ENCODE measurements around the gene KLHL29. TPM values are rescaled to one million over a fixed set of nuclear protein-coding genes. Genes with fewer than 3 reads are reported as not detected.

Gene KLHL29
- total RNA-seq, 1 experiment from 2014 or later = 2.4 TPM

DNA sequence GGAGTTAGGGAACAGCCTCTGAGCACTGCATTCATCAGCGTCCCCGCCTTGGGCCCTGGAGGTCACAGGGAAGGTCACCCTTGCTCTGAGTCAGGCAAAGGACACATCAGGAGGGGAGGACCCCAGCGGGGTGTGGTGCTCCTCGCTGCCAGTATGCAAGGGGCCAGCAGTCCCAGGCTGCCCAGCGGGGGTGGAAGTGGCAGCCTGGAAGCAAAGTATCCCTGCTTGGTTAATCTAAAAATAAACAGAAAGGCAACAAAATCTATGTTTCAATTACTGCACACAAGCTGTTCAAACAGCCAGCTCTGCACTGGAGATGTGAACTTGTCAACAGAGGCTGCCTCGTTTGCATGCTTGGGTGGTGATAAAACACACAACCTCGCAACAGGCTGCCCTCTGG lies 164.1 kb downstream of the KLHL29 start:
- no peak overlapping the region for H2AFZ ChIP-seq (ENCODE audit: low read length)
- H3K4me1 ChIP-seq (ENCODE audit: insufficient read depth, low read length) = no peaks in the 10 kb centered on the region
- H3K79me1 ChIP-seq (ENCODE audit: insufficient read depth, low read depth, low read length, poor library complexity, severe bottlenecking) = no peaks in the 10 kb centered on the region
- WGBS (ENCODE audit: extremely low coverage, insufficient read length, low lambda C conversion rate) = no CpG with 5 or more reads among the region's 7 CpGs
- H2BK20ac ChIP-seq (ENCODE audit: low read depth, low read length, poor library complexity, severe bottlenecking) = no peak overlapping the region
- H3K36me3 Mint-ChIP-seq (ENCODE audit: insufficient read depth in 1 of 3, low read depth in 3 of 3) = no peaks in the 10 kb centered on the region; a peak in 1 of 7 replicates
- no peak overlapping the region for H3K23ac ChIP-seq (ENCODE audit: insufficient read length, low read depth, low read length)
- H3K9ac ChIP-seq (ENCODE audit: extremely low read depth, insufficient read length, low read length) = no peak overlapping the region
- no peaks in the 10 kb centered on the region for H3K9me3 Mint-ChIP-seq
- TF ChIP-seq, protein P1, sequence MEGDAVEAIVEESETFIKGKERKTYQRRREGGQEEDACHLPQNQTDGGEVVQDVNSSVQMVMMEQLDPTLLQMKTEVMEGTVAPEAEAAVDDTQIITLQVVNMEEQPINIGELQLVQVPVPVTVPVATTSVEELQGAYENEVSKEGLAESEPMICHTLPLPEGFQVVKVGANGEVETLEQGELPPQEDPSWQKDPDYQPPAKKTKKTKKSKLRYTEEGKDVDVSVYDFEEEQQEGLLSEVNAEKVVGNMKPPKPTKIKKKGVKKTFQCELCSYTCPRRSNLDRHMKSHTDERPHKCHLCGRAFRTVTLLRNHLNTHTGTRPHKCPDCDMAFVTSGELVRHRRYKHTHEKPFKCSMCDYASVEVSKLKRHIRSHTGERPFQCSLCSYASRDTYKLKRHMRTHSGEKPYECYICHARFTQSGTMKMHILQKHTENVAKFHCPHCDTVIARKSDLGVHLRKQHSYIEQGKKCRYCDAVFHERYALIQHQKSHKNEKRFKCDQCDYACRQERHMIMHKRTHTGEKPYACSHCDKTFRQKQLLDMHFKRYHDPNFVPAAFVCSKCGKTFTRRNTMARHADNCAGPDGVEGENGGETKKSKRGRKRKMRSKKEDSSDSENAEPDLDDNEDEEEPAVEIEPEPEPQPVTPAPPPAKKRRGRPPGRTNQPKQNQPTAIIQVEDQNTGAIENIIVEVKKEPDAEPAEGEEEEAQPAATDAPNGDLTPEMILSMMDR (conservative IDR thresholded peaks at IDR 0.05) = no peak
- no peak overlapping the region for H2BK120ac ChIP-seq (ENCODE audit: low read depth, low read length, poor library complexity, severe bottlenecking)
- no peak overlapping the region for H3K27ac Mint-ChIP-seq
- H3K56ac ChIP-seq (ENCODE audit: insufficient read length, low read depth, low read length) = no peak overlapping the region
- no peak overlapping the region for H4K91ac ChIP-seq (ENCODE audit: insufficient read length, low read depth, low read length)
- no peak overlapping the region for H3K27ac ChIP-seq (ENCODE audit: insufficient read length, low read depth, low read length)
- H3K27me3 Mint-ChIP-seq (ENCODE audit: low read depth) = no peaks in the 10 kb centered on the region; the same call in 1 of the 2 replicates
- no peaks in the 10 kb centered on the region for H3K79me2 ChIP-seq (ENCODE audit: insufficient read depth, low read length)
- no peak overlapping the region for H2BK15ac ChIP-seq (ENCODE audit: low read depth, low read length)
- no peaks in the 10 kb centered on the region for H4K20me1 ChIP-seq (ENCODE audit: control insufficient read depth, insufficient read depth, insufficient read length)
- H3K18ac ChIP-seq (ENCODE audit: insufficient read length, low read depth, low read length) = no peak overlapping the region
- H2BK5ac ChIP-seq (ENCODE audit: insufficient read length, low read length) = no peak overlapping the region
- no peak overlapping the region for H2AK5ac ChIP-seq (ENCODE audit: insufficient read length, low read length)
- H2BK12ac ChIP-seq (ENCODE audit: insufficient read length, low read depth, low read length) = no peak overlapping the region
- H3K4ac ChIP-seq (ENCODE audit: low read depth, low read length) = no peak overlapping the region
- DNase-seq = no peak
- no peaks in the 10 kb centered on the region for H3K9me3 ChIP-seq (ENCODE audit: control insufficient read depth, low read depth, low read length)
- H3K4me1 Mint-ChIP-seq = peaks cover 11 to 18% of the 10 kb centered on the region in 2 experiments
- H4K8ac ChIP-seq (replicated peaks; ENCODE audit: insufficient read length, low read depth, low read length) = no peak overlapping the region
- no peak overlapping the region for H3K4me3 Mint-ChIP-seq
- H4K5ac ChIP-seq (ENCODE audit: insufficient read length, low read depth, low read length) = no peak overlapping the region
- no peak overlapping the region for H3K4me2 ChIP-seq (ENCODE audit: insufficient read depth, insufficient read length, low read length)
- no peak overlapping the region for H3T11ph ChIP-seq (ENCODE audit: low read length)
- no peaks in the 10 kb centered on the region for H3K27me3 ChIP-seq (ENCODE audit: insufficient read depth, low read length)
- no peaks in the 10 kb centered on the region for H3K23me2 ChIP-seq (ENCODE audit: insufficient read length, low read depth, low read length, poor library complexity, severe bottlenecking)
- no peak overlapping the region for H3K14ac ChIP-seq (ENCODE audit: insufficient read depth, low read length)
